Mesenchymal stem cell (in vitro differentiated cells and primary cell): ENCODE data around the gene CETN2.
"Not testable (repeated sequence)": the region's sequence is repeated elsewhere in the genome, so short reads cannot be mapped to it uniquely, and the experiment has no call there.

ENCODE experiments used
- DNase-seq: peaks from one replicate; pipeline ENCODE4 v3.0.0-alpha.2; 2013
- H2AFZ ChIP-seq: one replicate; pipeline ENCODE4 v1.6.1; 2013; ENCODE audit warnings: low read depth, mild to moderate bottlenecking, control low read depth, inconsistent platforms, low read length, moderate library complexity
- H2AK5ac ChIP-seq: 2 replicates; pipeline ENCODE4 v1.6.1; 2013; ENCODE audit warnings: low read length, moderate library complexity, mild to moderate bottlenecking, inconsistent platforms; ENCODE audit not compliant: severe bottlenecking
- H2BK120ac ChIP-seq: one replicate; pipeline ENCODE4 v1.6.1; 2013; ENCODE audit warnings: low read depth, mild to moderate bottlenecking, inconsistent platforms, low read length, moderate library complexity
- H2BK12ac ChIP-seq, 2 experiments: one replicate each; pipeline ENCODE4 v1.6.1; 2013; ENCODE audit warnings: inconsistent platforms in 2 of 2, low read length in 2 of 2, mild to moderate bottlenecking in 2 of 2, moderate library complexity in 2 of 2, control low read depth in 1 of 2
- H2BK15ac ChIP-seq: one replicate; pipeline ENCODE4 v1.6.1; 2013; ENCODE audit warnings: mild to moderate bottlenecking, low read depth, inconsistent platforms; ENCODE audit not compliant: poor library complexity, severe bottlenecking
- H2BK5ac ChIP-seq: 2 replicates; pipeline ENCODE4 v1.6.1; 2013; ENCODE audit warnings: low read depth, mild to moderate bottlenecking, low read length, control low read depth, inconsistent platforms; ENCODE audit not compliant: poor library complexity, severe bottlenecking
- H3K14ac ChIP-seq, 2 experiments: one replicate each; pipeline ENCODE4 v1.6.1; 2013; ENCODE audit warnings: inconsistent platforms in 2 of 2, low read length in 2 of 2, control low read depth in 1 of 2, mild to moderate bottlenecking in 1 of 2, moderate library complexity in 1 of 2
- H3K18ac ChIP-seq, 2 experiments: one replicate each; pipeline ENCODE4 v1.6.1; 2013; ENCODE audit warnings: inconsistent platforms in 2 of 2, low read length in 2 of 2, control low read depth in 1 of 2, low read depth in 1 of 2, mild to moderate bottlenecking in 1 of 2
- H3K23ac ChIP-seq, 2 experiments: one replicate each; pipeline ENCODE4 v1.6.1; 2013; ENCODE audit warnings: inconsistent platforms in 2 of 2, low read length in 2 of 2, mild to moderate bottlenecking in 2 of 2, moderate library complexity in 2 of 2, control low read depth in 1 of 2
- H3K27ac ChIP-seq: 2 replicates; pipeline ENCODE4 v1.5.1; 2013; ENCODE audit warnings: mild to moderate bottlenecking, moderate library complexity, low read length, control low read depth, inconsistent platforms; ENCODE audit not compliant: poor library complexity, severe bottlenecking
- H3K27me3 ChIP-seq, 2 experiments: 2 replicates each; pipeline versions ENCODE4 v1.6.1 to v1.7.0; 2013; ENCODE audit warnings: low read length in 2 of 2, mild to moderate bottlenecking in 2 of 2, moderate library complexity in 2 of 2, control low read depth in 1 of 2, inconsistent platforms in 1 of 2; ENCODE audit not compliant: control insufficient read depth in 1 of 2, insufficient read depth in 1 of 2
- H3K36me3 ChIP-seq, 2 experiments: 2 replicates each; pipeline versions ENCODE4 v1.6.1 to v1.7.0; 2013; ENCODE audit warnings: low read length in 2 of 2, control low read depth in 1 of 2, inconsistent platforms in 1 of 2, low read depth in 1 of 2, mild to moderate bottlenecking in 1 of 2; ENCODE audit not compliant: insufficient read depth in 2 of 2, control insufficient read depth in 1 of 2
- H3K4ac ChIP-seq, 2 experiments: one replicate each; pipeline ENCODE4 v1.6.1; 2013; ENCODE audit warnings: inconsistent platforms in 2 of 2, low read length in 2 of 2, mild to moderate bottlenecking in 2 of 2, moderate library complexity in 2 of 2, control low read depth in 1 of 2, low read depth in 1 of 2
- H3K4me1 ChIP-seq: 2 replicates; pipeline ENCODE4 v1.6.1; 2013; ENCODE audit warnings: low read depth, low read length, control low read depth; ENCODE audit not compliant: control insufficient read depth, insufficient read depth
- H3K4me2 ChIP-seq: 2 replicates; pipeline ENCODE4 v1.6.1; 2013; ENCODE audit warnings: low read length, mild to moderate bottlenecking, inconsistent platforms; ENCODE audit not compliant: poor library complexity, severe bottlenecking
- H3K4me3 ChIP-seq, 2 experiments: 2 replicates each; pipeline versions ENCODE4 v1.5.1 to v1.7.0; 2013; ENCODE audit warnings: low read length in 2 of 2, mild to moderate bottlenecking in 2 of 2, control low read depth in 1 of 2, low read depth in 1 of 2; ENCODE audit not compliant: insufficient read depth in 1 of 2
- H3K79me1 ChIP-seq: replicated peaks from 2 replicates; pipeline ENCODE4 v1.6.1; 2013; ENCODE audit warnings: mild to moderate bottlenecking, control low read depth, low read length, inconsistent platforms; ENCODE audit not compliant: poor library complexity, severe bottlenecking
- H3K9ac ChIP-seq: 2 replicates; pipeline ENCODE4 v1.7.0; 2013; ENCODE audit warnings: mild to moderate bottlenecking, low read length, moderate library complexity
- H3K9me3 ChIP-seq: 2 replicates; pipeline ENCODE4 v1.7.0; 2013; ENCODE audit warnings: mild to moderate bottlenecking, low read length; ENCODE audit not compliant: control insufficient read depth
- H4K8ac ChIP-seq: one replicate; pipeline ENCODE4 v1.6.1; 2013; ENCODE audit warnings: inconsistent platforms, mild to moderate bottlenecking, low read length, moderate library complexity
- H4K91ac ChIP-seq: one replicate; pipeline ENCODE4 v1.6.1; 2013; ENCODE audit warnings: mild to moderate bottlenecking, low read length, inconsistent platforms
- WGBS: methylation state at CpG from one replicate; pipeline ENCODE4 v1.1.7; 2013; ENCODE audit warnings: mixed read lengths; 5-methylcytosine and 5-hydroxymethylcytosine counted together

The CETN2 gene

GRCh38 chrX:152787062-152787461 is 43.5 kb downstream of the CETN2 start:
- not testable (repeated sequence) for H2BK5ac ChIP-seq, H3K14ac ChIP-seq, H3K9ac ChIP-seq, H3K27ac ChIP-seq, H4K91ac ChIP-seq, H3K4me3 ChIP-seq, H3K18ac ChIP-seq, H4K8ac ChIP-seq, H2AFZ ChIP-seq, H3K4me2 ChIP-seq, H3K4ac ChIP-seq, H3K27me3 ChIP-seq, H3K9me3 ChIP-seq, DNase-seq, H3K79me1 ChIP-seq, H3K36me3 ChIP-seq, H2BK15ac ChIP-seq, H2AK5ac ChIP-seq, H3K23ac ChIP-seq, H2BK120ac ChIP-seq, H3K4me1 ChIP-seq, H2BK12ac ChIP-seq
- WGBS, result no CpG with 5 or more reads among the region's 3 CpGs
